SK-N-SH (cell line): Measurements from ENCODE around the gene TMEM232. TPM values are rescaled to one million over a fixed set of nuclear protein-coding genes. Genes with fewer than 3 reads are reported as not detected.
A peak's percentile ranks its signal among the peaks of the same experiment; 100 is the strongest.

Source experiments
- CTCF ChIA-PET: fragments of 300-600, 350-600 bp; formaldehyde crosslinking; extraction: SDS; loops from one replicate; lab custom pipeline; 2021; lab: Yijun Ruan, JAX
- POLR2A ChIA-PET: fragments of 350-600 bp; sonication (Branson Sonifier 250); formaldehyde crosslinking; extraction: SDS; loops from one replicate; lab custom pipeline; 2020; ENCODE audit warnings: antibody characterized with exemption, inconsistent platforms; lab: Yijun Ruan, JAX
- DNase-seq: peaks from one replicate; pipeline ENCODE4 v3.0.0; 2012
- H2AFZ ChIP-seq: fragments of 200-600 bp; sonication (generic); 2 replicates; pipeline ENCODE4 v1.8.1; 2016; ENCODE audit warnings: antibody characterized with exemption, mild to moderate bottlenecking, low read depth
- H3F3A ChIP-seq: fragments of 200-600 bp; sonication (generic); replicated peaks from 2 replicates; pipeline ENCODE3; 2016; ENCODE audit warnings: antibody characterized with exemption, mild to moderate bottlenecking; ENCODE audit not compliant: insufficient read depth
- H3K27ac ChIP-seq, 2 experiments: fragments of 200-500 bp in 1 of 2; fragments of 200-600 bp in 1 of 2; sonication (Bioruptor generic) in 1 of 2; sonication (generic), shearing (Covaris generic) in 1 of 2; 2 replicates each; pipeline versions ENCODE4 v1.5.1 to v1.6.1; 2014 to 2016; ENCODE audit warnings: low read depth in 2 of 2, inconsistent platforms in 1 of 2, low read length in 1 of 2, mild to moderate bottlenecking in 1 of 2, mixed read lengths in 1 of 2
- H3K27me3 ChIP-seq: fragments of 200-600 bp; sonication (generic), shearing (Covaris generic); 2 replicates; pipeline ENCODE4 v1.6.1; 2016; ENCODE audit warnings: mixed run types; ENCODE audit not compliant: insufficient read depth
- H3K36me3 ChIP-seq, 2 experiments: fragments of 200-500 bp in 1 of 2; fragments of 200-600 bp in 1 of 2; sonication (Bioruptor generic) in 1 of 2; sonication (generic) in 1 of 2; replicated peaks in 1 of 2; 2 replicates each; pipeline versions ENCODE3 to v1.5.1; 2014 to 2016; ENCODE audit warnings: low read length in 1 of 2, mild to moderate bottlenecking in 1 of 2; ENCODE audit not compliant: insufficient read depth in 2 of 2, control insufficient read depth in 1 of 2
- H3K4me1 ChIP-seq, 2 experiments: fragments of 200-500 bp in 1 of 2; fragments of 200-600 bp in 1 of 2; sonication (Bioruptor generic) in 1 of 2; sonication (generic), shearing (Covaris generic) in 1 of 2; 2 replicates each; pipeline versions ENCODE4 v1.5.1 to v1.6.1; 2014 to 2016; ENCODE audit warnings: low read depth in 1 of 2, low read length in 1 of 2, mixed run types in 1 of 2; ENCODE audit not compliant: insufficient read depth in 2 of 2, control insufficient read depth in 1 of 2
- H3K4me2 ChIP-seq: fragments of 200-600 bp; sonication (generic), shearing (Covaris generic); 2 replicates; pipeline ENCODE4 v1.6.1; 2017; ENCODE audit warnings: mixed run types
- H3K4me3 ChIP-seq, 2 experiments: fragments of 200-500 bp in 1 of 2; fragments of 200-600 bp in 1 of 2; sonication (Bioruptor generic) in 1 of 2; sonication (generic), shearing (Covaris generic) in 1 of 2; 2 replicates each; pipeline versions ENCODE4 v1.5.1 to v1.8.1; 2014 to 2016; ENCODE audit warnings: low read depth in 2 of 2, inconsistent platforms in 1 of 2, low read length in 1 of 2, mild to moderate bottlenecking in 1 of 2, mixed read lengths in 1 of 2, moderate library complexity in 1 of 2
- H3K79me2 ChIP-seq: fragments of 200-600 bp; sonication (generic); 2 replicates; pipeline ENCODE4 v1.8.1; 2017; ENCODE audit warnings: mild to moderate bottlenecking; ENCODE audit not compliant: insufficient read depth
- H3K9ac ChIP-seq: fragments of 200-600 bp; sonication (generic); 2 replicates; pipeline ENCODE4 v1.6.1; 2017; ENCODE audit warnings: mixed run types
- H3K9me2 ChIP-seq: fragments of 200-600 bp; sonication (generic); 2 replicates; pipeline ENCODE4 v1.6.1; 2017; ENCODE audit warnings: mixed run types
- H3K9me3 ChIP-seq: fragments of 200-600 bp; sonication (generic); 2 replicates; pipeline ENCODE4 v1.6.1; 2017; ENCODE audit warnings: mixed run types, mild to moderate bottlenecking, moderate library complexity
- H4K20me1 ChIP-seq: fragments of 200-600 bp; sonication (generic); 2 replicates; pipeline ENCODE4 v1.6.1; 2017; ENCODE audit warnings: mild to moderate bottlenecking, mixed run types; ENCODE audit not compliant: insufficient read depth
- CHD2 ChIP-seq: fragments of 150-350 bp; IDR thresholded peaks from 2 replicates; pipeline ENCODE4 v1.6.1; 2018; ENCODE audit warnings: low read length; ENCODE audit not compliant: partially characterized antibody
- EZH2phosphoT487 ChIP-seq: fragments of 200-600 bp; sonication (generic); IDR thresholded peaks from 2 replicates; pipeline ENCODE4 v1.6.1; 2017; ENCODE audit warnings: low read depth, mixed run types, mild to moderate bottlenecking, antibody characterized with exemption, moderate library complexity, borderline replicate concordance
- FOXM1 ChIP-seq: IDR thresholded peaks from 2 replicates; pipeline ENCODE4 v1.4.0; 2012; ENCODE audit warnings: low read depth, mild to moderate bottlenecking
- GABPA ChIP-seq: IDR thresholded peaks from 2 replicates; pipeline ENCODE4 v1.4.0; 2012; ENCODE audit warnings: low read depth, mild to moderate bottlenecking
- MAX ChIP-seq: IDR thresholded peaks from 2 replicates; pipeline ENCODE4 v1.4.0; 2012; ENCODE audit warnings: low read depth
- MEF2A ChIP-seq: IDR thresholded peaks from 2 replicates; pipeline ENCODE4 v1.4.0; 2012; ENCODE audit warnings: low read depth, borderline replicate concordance
- MXI1 ChIP-seq: IDR thresholded peaks from 2 replicates; pipeline ENCODE4 v1.6.1; 2012; ENCODE audit warnings: mild to moderate bottlenecking, low read depth, low read length, improper control_type of control experiment
- NRF1 ChIP-seq: IDR thresholded peaks from 2 replicates; pipeline ENCODE4 v1.6.1; 2012; ENCODE audit warnings: low read depth, mild to moderate bottlenecking, low read length
- PBX3 ChIP-seq: IDR thresholded peaks from 2 replicates; pipeline ENCODE4; 2012
- POLR2AphosphoS5 ChIP-seq: IDR thresholded peaks from 2 replicates; pipeline ENCODE4 v1.6.1; 2012; ENCODE audit warnings: low read depth, low read length
- REST ChIP-seq: IDR thresholded peaks from 2 replicates; pipeline ENCODE4 v1.6.1; 2012; ENCODE audit warnings: mild to moderate bottlenecking, low read depth, low read length, moderate library complexity
- RFX5 ChIP-seq: IDR thresholded peaks from 2 replicates; pipeline ENCODE4 v1.6.1; 2012; ENCODE audit warnings: mild to moderate bottlenecking, improper control_type of control experiment, low read length
- RXRA ChIP-seq: IDR thresholded peaks from 2 replicates; pipeline ENCODE4 v1.4.0; 2012; ENCODE audit warnings: low read depth, mild to moderate bottlenecking, borderline replicate concordance
- TCF12 ChIP-seq: IDR thresholded peaks from 2 replicates; pipeline ENCODE4 v1.4.0; 2012
- USF1 ChIP-seq: IDR thresholded peaks from 2 replicates; pipeline ENCODE4 v1.4.0; 2012; ENCODE audit warnings: low read depth, borderline replicate concordance
- YY1 ChIP-seq: IDR thresholded peaks from 2 replicates; pipeline ENCODE4 v1.4.0; 2012; ENCODE audit warnings: low read depth, mild to moderate bottlenecking
- WGBS: methylation state at CpG from one replicate; pipeline ENCODE4 v1.1.6; 2017; ENCODE audit warnings: low lambda C conversion rate; 5-methylcytosine and 5-hydroxymethylcytosine counted together
- polyA plus RNA-seq, 3 experiments: library from polyadenylated mRNA; depleted of rRNA; stranded (reverse); fragments of >200 nt; gene quantifications; 2 replicates each; pipeline ENCODE4 v1.2.3, GENCODE V29; 2012

TMEM232 gene
- polyA plus RNA-seq, 1 of the 3 experiments (the other 2 are of a cell fraction) = 0.66 TPM

GRCh38 chr5:110644357-110644756, 82.1 kb downstream of the TMEM232 start:
- Histone ChIP-seq H3K9me3 (0 out of 2 replicates have a peak, but pooled peaks cover 3% of the 10 kb centered on the region), H3K36me3 (no peaks in the 10 kb centered on the region), H3K9ac (no peak overlapping the region), H3K79me2 (no peaks in the 10 kb centered on the region), H3K27ac (no peak overlapping the region), H3K4me2 (no peak overlapping the region), H3K4me1 (peaks cover 0 to 3% of the 10 kb centered on the region in 2 experiments; a peak in 1 of 4 replicates), H3F3A (no peaks in the 10 kb centered on the region), H2AFZ (no peak overlapping the region), H3K4me3 (no peak overlapping the region), H3K27me3 (no peaks in the 10 kb centered on the region), H3K9me2 (no peaks in the 10 kb centered on the region), H4K20me1 (no peaks in the 10 kb centered on the region)
- 6% methylated on average over 1 of the region's 1 CpG for WGBS
- TF ChIP-seq PBX3 (0 out of 2 replicates have a peak, but pooled peaks have one; percentile 11), POLR2AphosphoS5 (no peak), YY1 (no peak), MXI1 (no peak)
- no peak for DNase-seq
- ChIA-PET POLR2A (no interaction called here), CTCF (no interaction called here)

GRCh38 chr5:110638970-110639902, 87.2 kb downstream of the TMEM232 start:
- POLR2A ChIA-PET = no interaction called here
- no peak overlapping the region for H2AFZ ChIP-seq
- H3K4me2 ChIP-seq = no peak overlapping the region
- H3K27ac ChIP-seq = no peak overlapping the region
- WGBS = 86% methylated on average over 2 of the region's 3 CpGs
- no peaks in the 10 kb centered on the region for H3F3A ChIP-seq
- no peaks in the 10 kb centered on the region for H3K27me3 ChIP-seq
- H3K9me2 ChIP-seq = no peaks in the 10 kb centered on the region
- no peaks in the 10 kb centered on the region for H4K20me1 ChIP-seq
- H3K9ac ChIP-seq = no peak overlapping the region
- TF ChIP-seq USF1 (peak; percentile 33; the same call in 1 of the 2 replicates), GABPA (no peak)
- H3K4me1 ChIP-seq = peaks cover 0 to 3% of the 10 kb centered on the region in 2 experiments; a peak in 2 of 4 replicates
- CTCF ChIA-PET = interaction anchor here (1.2 to 4.7 kb wide), 3 partner anchors 13 to 1997 kb away, joined by 3 to 27 read pairs (median 3); no protein-coding TSS in a partner anchor
- no peak overlapping the region for H3K4me3 ChIP-seq
- DNase-seq = no peak
- H3K79me2 ChIP-seq = no peaks in the 10 kb centered on the region
- no peaks in the 10 kb centered on the region for H3K9me3 ChIP-seq
- no peaks in the 10 kb centered on the region for H3K36me3 ChIP-seq

- DNase-seq = no peak
- no peak overlapping the region for H3K27ac ChIP-seq
- no peaks in the 10 kb centered on the region; a peak in 1 of 4 replicates for H3K4me1 ChIP-seq
- no peaks in the 10 kb centered on the region for H3F3A ChIP-seq
- H3K27me3 ChIP-seq = no peaks in the 10 kb centered on the region
- H3K79me2 ChIP-seq = no peaks in the 10 kb centered on the region
- no peaks in the 10 kb centered on the region for H3K9me2 ChIP-seq
- H3K4me3 ChIP-seq = no peak overlapping the region
- H3K9ac ChIP-seq = no peak overlapping the region
- CTCF ChIA-PET = no interaction called here
- no peak overlapping the region for H2AFZ ChIP-seq
- H4K20me1 ChIP-seq = no peaks in the 10 kb centered on the region
- H3K36me3 ChIP-seq = no peaks in the 10 kb centered on the region
- H3K9me3 ChIP-seq = 0 out of 2 replicates have a peak, but pooled peaks cover 3% of the 10 kb centered on the region
- POLR2A ChIA-PET = no interaction called here
- H3K4me2 ChIP-seq = no peak overlapping the region
- no peak for TF ChIP-seq TCF12
- TF ChIP-seq NRF1 = no peak
- TF ChIP-seq MAX = no peak
- TF ChIP-seq RFX5 = no peak
- no peak for TF ChIP-seq REST
- no peak for TF ChIP-seq EZH2phosphoT487
- TF ChIP-seq MEF2A = no peak
- no peak for TF ChIP-seq RXRA
- TF ChIP-seq FOXM1 = no peak
- TF ChIP-seq CHD2 = no peak
These were observed 92.0 kb downstream of the TMEM232 start for GRCh38 chr5:110634475-110634874.
